GM21576 (cell line): ENCODE measurements around the gene TCF7L2.

Experiments used
- ATAC-seq: cut with Tn5 transposase; IDR thresholded peaks from one replicate; pipeline ENCODE4 v1.9.1; 2021; ENCODE audit warnings: mild to moderate bottlenecking, moderate library complexity; ENCODE audit not compliant: unreplicated experiment

Gene TCF7L2

GRCh38 chr10:113042868-113043267, 92.8 kb downstream of the TCF7L2 start:
- no peak for ATAC-seq

- no peak for ATAC-seq
Observed at GRCh38 chr10:113044016-113044755, 94.1 kb downstream of the TCF7L2 start.

GRCh38 chr10:113045147-113046055, 95.4 kb downstream of the TCF7L2 start:
- ATAC-seq = no peak

- no peak for ATAC-seq
Observed at GRCh38 chr10:113047151-113047550, 97.1 kb downstream of the TCF7L2 start.

GRCh38 chr10:113047605-113047962, 97.5 kb downstream of the TCF7L2 start:
- no peak for ATAC-seq

GRCh38 chr10:113047963-113048781, 98.1 kb downstream of the TCF7L2 start:
- no peak for ATAC-seq

- no peak for ATAC-seq
Observed at GRCh38 chr10:113049881-113050280, 99.8 kb downstream of the TCF7L2 start.

- ATAC-seq = no peak
Observed at GRCh38 chr10:113052076-113052830, 102.2 kb downstream of the TCF7L2 start.

- no peak for ATAC-seq
Observed at GRCh38 chr10:113053091-113053490, 103.0 kb downstream of the TCF7L2 start.

GRCh38 chr10:113053881-113054280, 103.8 kb downstream of the TCF7L2 start:
- no peak for ATAC-seq

GRCh38 chr10:113055458-113055857, 105.4 kb downstream of the TCF7L2 start:
- no peak for ATAC-seq

GRCh38 chr10:113056030-113056429, 106.0 kb downstream of the TCF7L2 start:
- ATAC-seq = no peak

- ATAC-seq = no peak
Observed at GRCh38 chr10:113056441-113057021, 106.5 kb downstream of the TCF7L2 start.

GRCh38 chr10:113057948-113058522, 108.0 kb downstream of the TCF7L2 start:
- ATAC-seq = no peak

- no peak for ATAC-seq
Observed at GRCh38 chr10:113058523-113059370, 108.7 kb downstream of the TCF7L2 start.

GRCh38 chr10:113059371-113059780, 109.3 kb downstream of the TCF7L2 start:
- ATAC-seq = no peak

- no peak for ATAC-seq
Observed at GRCh38 chr10:113060201-113061053, 110.4 kb downstream of the TCF7L2 start.

- ATAC-seq = no peak
Observed at GRCh38 chr10:113061054-113061430, 111.0 kb downstream of the TCF7L2 start.
